Loucy (cell line): Measurements from ENCODE around the gene SERPINE1.

Source experiments
- H2AFZ ChIP-seq: fragments of 200-600 bp; sonication (generic); 2 replicates; pipeline ENCODE4 v1.6.0; 2016; ENCODE audit warnings: antibody characterized with exemption, mild to moderate bottlenecking, low read length, moderate library complexity
- H3F3A ChIP-seq: fragments of 200-600 bp; 2 replicates; pipeline ENCODE4 v1.6.0; 2016; ENCODE audit warnings: antibody characterized with exemption, low read depth, mild to moderate bottlenecking
- H3K27me3 ChIP-seq: fragments of 200-600 bp; sonication (generic); 2 replicates; pipeline ENCODE4 v1.6.1; 2014; ENCODE audit warnings: low read length, mild to moderate bottlenecking; ENCODE audit not compliant: insufficient read depth, poor library complexity, severe bottlenecking
- H3K36me3 ChIP-seq: fragments of 200-600 bp; sonication (generic); 2 replicates; pipeline ENCODE4 v1.6.1; 2016; ENCODE audit warnings: low read length; ENCODE audit not compliant: insufficient read depth
- H3K4me1 ChIP-seq: fragments of 200-600 bp; sonication (generic); 2 replicates; pipeline ENCODE4 v1.5.1; 2014; ENCODE audit warnings: low read length, mild to moderate bottlenecking; ENCODE audit not compliant: insufficient read depth, poor library complexity, severe bottlenecking
- H3K4me2 ChIP-seq: fragments of 200-600 bp; sonication (generic); 2 replicates; pipeline ENCODE4 v1.6.0; 2014; ENCODE audit warnings: antibody characterized with exemption, low read length, low read depth, mild to moderate bottlenecking; ENCODE audit not compliant: poor library complexity, severe bottlenecking
- H3K4me3 ChIP-seq: fragments of 200-600 bp; sonication (generic); 2 replicates; pipeline ENCODE4 v1.5.1; 2014; ENCODE audit warnings: low read length, mild to moderate bottlenecking, mixed read lengths; ENCODE audit not compliant: poor library complexity, severe bottlenecking
- H3K79me2 ChIP-seq: fragments of 200-600 bp; sonication (generic); 2 replicates; pipeline ENCODE4 v1.6.1; 2014; ENCODE audit warnings: low read length; ENCODE audit not compliant: insufficient read depth
- H3K9ac ChIP-seq: fragments of 200-600 bp; sonication (generic); 2 replicates; pipeline ENCODE4 v1.6.0; 2014; ENCODE audit warnings: mild to moderate bottlenecking, low read depth, low read length, moderate library complexity; ENCODE audit not compliant: poor library complexity, severe bottlenecking
- H3K9me2 ChIP-seq: fragments of 200-600 bp; sonication (generic); replicated peaks from 2 replicates; pipeline ENCODE4 v1.6.1; 2016; ENCODE audit warnings: low read depth, low read length, mixed read lengths
- H3K9me3 ChIP-seq: fragments of 200-600 bp; sonication (generic); 2 replicates; pipeline ENCODE4 v1.6.1; 2014; ENCODE audit warnings: mild to moderate bottlenecking, antibody characterized with exemption, low read length, low read depth; ENCODE audit not compliant: insufficient read depth
- H4K20me1 ChIP-seq: fragments of 200-600 bp; sonication (generic); 2 replicates; pipeline ENCODE4 v1.6.0; 2014; ENCODE audit warnings: antibody characterized with exemption, low read length, mild to moderate bottlenecking; ENCODE audit not compliant: insufficient read depth, poor library complexity, severe bottlenecking
- CTCF ChIP-seq: fragments of 200-600 bp; sonication (generic); conservative IDR thresholded peaks from 2 replicates; pipeline ENCODE4 v1.5.1; 2014; ENCODE audit warnings: mild to moderate bottlenecking, antibody characterized with exemption, low read length
- EZH2phosphoT487 ChIP-seq: fragments of 200-600 bp; IDR thresholded peaks from 2 replicates; pipeline ENCODE4 v1.6.1; 2018; ENCODE audit warnings: antibody characterized with exemption, mild to moderate bottlenecking, moderate library complexity, borderline replicate concordance

Gene SERPINE1

GRCh38 chr7:101165958-101166647 lies 39.2 kb downstream of the SERPINE1 start:
- Histone ChIP-seq H2AFZ (no peak overlapping the region), H3K4me1 (peaks cover 36% of the 10 kb centered on the region)

GRCh38 chr7:101166648-101166908 lies 39.7 kb downstream of the SERPINE1 start:
- Histone ChIP-seq H3F3A (0 out of 2 replicates have a peak, but pooled peaks cover under 1% of the 10 kb centered on the region), H3K9ac (no peak overlapping the region), H3K4me2 (peak overlapping the region; percentile 62), H3K27me3 (no peaks in the 10 kb centered on the region), H3K9me2 (no peaks in the 10 kb centered on the region), H3K79me2 (0 out of 2 replicates have a peak, but pooled peaks cover 6% of the 10 kb centered on the region), H4K20me1 (peaks cover 16% of the 10 kb centered on the region), H3K36me3 (no peaks in the 10 kb centered on the region), H3K9me3 (no peaks in the 10 kb centered on the region), H3K4me3 (peak overlapping the region; percentile 34), H2AFZ (no peak overlapping the region), H3K4me1 (peaks cover 41% of the 10 kb centered on the region)
- TF ChIP-seq CTCF (no peak), EZH2phosphoT487 (no peak)

More at GRCh38 chr7:101165958-101166647, 39.2 kb downstream of the SERPINE1 start:
- Histone ChIP-seq H4K20me1 (peaks cover 16% of the 10 kb centered on the region), H3K4me3 (no peak overlapping the region), H3F3A (0 out of 2 replicates have a peak, but pooled peaks cover 3% of the 10 kb centered on the region), H3K27me3 (no peaks in the 10 kb centered on the region), H3K4me2 (peak overlapping the region; percentile 62), H3K36me3 (no peaks in the 10 kb centered on the region), H3K79me2 (0 out of 2 replicates have a peak, but pooled peaks cover 6% of the 10 kb centered on the region), H3K9me3 (no peaks in the 10 kb centered on the region), H3K9me2 (no peaks in the 10 kb centered on the region), H3K9ac (no peak overlapping the region)
- TF ChIP-seq EZH2phosphoT487, result no peak
- no peak for TF ChIP-seq CTCF

GRCh38 chr7:101166909-101167644 lies 40.2 kb downstream of the SERPINE1 start:
- no peaks in the 10 kb centered on the region for H3K27me3 ChIP-seq
- 0 out of 2 replicates have a peak, but pooled peaks cover 6% of the 10 kb centered on the region for H3K79me2 ChIP-seq
- H3K9me3 ChIP-seq, result no peaks in the 10 kb centered on the region
- H3K4me3 ChIP-seq, result peak overlapping the region; percentile 34
- no peaks in the 10 kb centered on the region for H3K9me2 ChIP-seq
- peaks cover 16% of the 10 kb centered on the region for H4K20me1 ChIP-seq
- H3F3A ChIP-seq, result no peaks in the 10 kb centered on the region
- peaks cover 44% of the 10 kb centered on the region for H3K4me1 ChIP-seq
- no peak overlapping the region for H2AFZ ChIP-seq
- H3K4me2 ChIP-seq, result peak overlapping the region; percentile 62
- TF ChIP-seq CTCF (no peak), EZH2phosphoT487 (no peak)
- H3K9ac ChIP-seq, result no peak overlapping the region
- no peaks in the 10 kb centered on the region for H3K36me3 ChIP-seq
